A549 (cell line): Measurements from ENCODE around the gene SLC25A48. TPM values are rescaled to one million over a fixed set of nuclear protein-coding genes. Genes with fewer than 3 reads are reported as not detected.

ENCODE experiments used
- ATAC-seq, 2 experiments: fragments of 200-7000 bp in 1 of 2; fragments of >200 bp in 1 of 2; cut with Nextera tagmentation in 1 of 2; cut with Tn5 transposase in 1 of 2; 3 replicates each; pipeline versions ENCODE4 v1.8.0 to v1.9.1; 2018 to 2020; ENCODE audit warnings: mild to moderate bottlenecking in 1 of 2, moderate library complexity in 1 of 2
- CTCF ChIA-PET: fragments of 300-600 bp; sonication (Branson Sonifier 250); formaldehyde crosslinking; extraction: SDS; loops from one replicate; lab custom pipeline; 2021; ENCODE audit warnings: antibody characterized with exemption, inconsistent platforms; lab: Yijun Ruan, JAX
- POLR2A ChIA-PET: fragments of 350-600 bp; formaldehyde crosslinking; extraction: SDS; loops from one replicate; lab custom pipeline; 2021; ENCODE audit warnings: antibody characterized with exemption, inconsistent platforms; lab: Yijun Ruan, JAX
- DNase-seq, 2 experiments: peaks; one replicate each; pipeline versions ENCODE4 v3.0.0 to v3.0.0-alpha.2; 2011 to 2016; ENCODE audit warnings: low read depth in 1 of 2, low spot score in 1 of 2
- FAIRE-seq: peaks from 2 replicates; lab custom pipeline; 2011; peaks lifted over from hg19 to GRCh38; lab: Jason Lieb, UNC
- H3K27ac ChIP-seq, 2 experiments: fragments of >200 bp; sonication (Bioruptor Twin); formaldehyde crosslinking; 3 replicates each; pipeline ENCODE4 v1.5.1; 2016 to 2017
- H3K4me1 ChIP-seq: fragments of >200 bp; sonication (Bioruptor Twin); formaldehyde crosslinking; 3 replicates; pipeline ENCODE4 v1.6.1; 2016
- H3K4me2 ChIP-seq: fragments of >200 bp; sonication (Bioruptor Twin); formaldehyde crosslinking; 3 replicates; pipeline ENCODE4 v1.6.1; 2016
- H3K4me3 ChIP-seq: fragments of >200 bp; sonication (Bioruptor Twin); formaldehyde crosslinking; 3 replicates; pipeline ENCODE4 v1.5.1; 2016
- H3K9me3 ChIP-seq: fragments of >200 bp; sonication (Bioruptor Twin); formaldehyde crosslinking; 3 replicates; pipeline ENCODE4 v1.6.1; 2016
- ATOH8 ChIP-seq: fragments of 250-450 bp; sonication (Bioruptor Pico); IDR thresholded peaks from 2 replicates; pipeline ENCODE4 v1.5.0; 2020; ENCODE audit warnings: low read depth, mild to moderate bottlenecking, moderate library complexity
- CBX8 ChIP-seq: fragments of 200-600 bp; sonication (generic); IDR thresholded peaks from 2 replicates; pipeline ENCODE4 v1.6.1; 2016
- CEBPB ChIP-seq, 2 experiments: fragments of >200 bp in 1 of 2; sonication (Bioruptor Twin) in 1 of 2; formaldehyde crosslinking in 1 of 2; IDR thresholded peaks; 2 replicates each; pipeline ENCODE4 v1.6.1; 2012 to 2016
- CHD4 ChIP-seq: fragments of 200-600 bp; sonication (generic); IDR thresholded peaks from 2 replicates; pipeline ENCODE4 v1.6.1; 2016; ENCODE audit warnings: antibody characterized with exemption, mild to moderate bottlenecking, borderline replicate concordance
- EHF ChIP-seq: fragments of 250-450 bp; sonication (Bioruptor Pico); IDR thresholded peaks from 2 replicates; pipeline ENCODE4 v1.5.0; 2020; ENCODE audit warnings: mild to moderate bottlenecking
- GATA3 ChIP-seq: IDR thresholded peaks from 2 replicates; pipeline ENCODE4 v1.6.1; 2012; ENCODE audit warnings: borderline replicate concordance
- HOXB5 ChIP-seq: fragments of 250-450 bp; sonication (Bioruptor Pico); IDR thresholded peaks from 2 replicates; pipeline ENCODE4 v1.5.0; 2020; ENCODE audit warnings: mild to moderate bottlenecking, moderate library complexity
- JUN ChIP-seq, 2 experiments: fragments of >200 bp; sonication (Bioruptor Twin); formaldehyde crosslinking; IDR thresholded peaks; 2 replicates in 1 of 2; 3 replicates in 1 of 2; pipeline ENCODE4 v1.6.1; 2016 to 2017
- JUNB ChIP-seq: fragments of >200 bp; sonication (Bioruptor Twin); formaldehyde crosslinking; IDR thresholded peaks from 2 replicates; pipeline ENCODE4 v1.6.1; 2016
- KDM1A ChIP-seq: fragments of 200-600 bp; sonication (generic); IDR thresholded peaks from 2 replicates; pipeline ENCODE4 v1.6.1; 2016; ENCODE audit warnings: low read depth, mild to moderate bottlenecking
- MAFK ChIP-seq: fragments of 450-650 bp; IDR thresholded peaks from 2 replicates; pipeline ENCODE4 v1.6.1; 2014; ENCODE audit not compliant: partially characterized antibody
- NFE2L2 ChIP-seq: fragments of 150-350 bp; conservative IDR thresholded peaks from 2 replicates; pipeline ENCODE4 v1.6.1; 2014; ENCODE audit warnings: low read length
- PBX3 ChIP-seq: IDR thresholded peaks from 2 replicates; pipeline ENCODE4 v1.6.1; 2012
- PHF8 ChIP-seq: fragments of 200-600 bp; sonication (generic); IDR thresholded peaks from 2 replicates; pipeline ENCODE4 v1.6.1; 2016; ENCODE audit warnings: low read depth, mild to moderate bottlenecking, antibody characterized with exemption, moderate library complexity, borderline replicate concordance
- POLR2A ChIP-seq: IDR thresholded peaks from 2 replicates; pipeline ENCODE4 v1.6.1; 2012; ENCODE audit warnings: mild to moderate bottlenecking, low read length
- RAD21 ChIP-seq, 2 experiments: fragments of >200 bp in 1 of 2; sonication (Bioruptor Twin) in 1 of 2; formaldehyde crosslinking in 1 of 2; IDR thresholded peaks in 1 of 2; conservative IDR thresholded peaks in 1 of 2; 2 replicates in 1 of 2; 3 replicates in 1 of 2; pipeline ENCODE4 v1.6.1; 2012 to 2018; ENCODE audit warnings: inconsistent platforms in 1 of 2
- RCOR1 ChIP-seq: fragments of 150-350 bp; IDR thresholded peaks from 2 replicates; pipeline ENCODE4 v1.6.1; 2014; ENCODE audit warnings: antibody characterized with exemption, low read length, low read depth
- RFX5 ChIP-seq: fragments of 450-650 bp; IDR thresholded peaks from 2 replicates; pipeline ENCODE4 v1.7.1; 2014; ENCODE audit warnings: antibody characterized with exemption, mild to moderate bottlenecking, moderate library complexity
- RNF2 ChIP-seq: fragments of 200-600 bp; sonication (generic); IDR thresholded peaks from 2 replicates; pipeline ENCODE4 v1.6.1; 2016; ENCODE audit warnings: low read depth, mild to moderate bottlenecking, antibody characterized with exemption, moderate library complexity, borderline replicate concordance
- USF2 ChIP-seq: fragments of 450-650 bp; IDR thresholded peaks from 2 replicates; pipeline ENCODE4 v1.6.1; 2014; ENCODE audit warnings: antibody characterized with exemption
- ZFP36 ChIP-seq: fragments of 450-650 bp; IDR thresholded peaks from 2 replicates; pipeline ENCODE4 v1.6.1; 2014; ENCODE audit warnings: borderline replicate concordance; ENCODE audit not compliant: partially characterized antibody
- WGBS: methylation state at CpG from one replicate; pipeline ENCODE4 v1.1.6; 2017; ENCODE audit errors: missing lambda C conversion rate; 5-methylcytosine and 5-hydroxymethylcytosine counted together
- polyA plus RNA-seq, 4 experiments: library from polyadenylated mRNA; depleted of rRNA in 3 of 4; stranded (reverse); fragments of >200 nt; fragmentation: RNase III in 1 of 4; extraction: RNeasy Plus Mini Kit Qiagen cat#74134 plus additional on column Dnase treatment in 1 of 4; gene quantifications; 2 replicates in 3 of 4; 3 replicates in 1 of 4; pipeline ENCODE4 v1.2.3, GENCODE V29; 2011 to 2017

Gene SLC25A48
- polyA plus RNA-seq, 2 of the 4 experiments (the other 2 are of a cell fraction) = 0.18 TPM; not detected in 1

GRCh38 chr5:135905144-135905543 is 70.7 kb downstream of the SLC25A48 start:
- no peak for TF ChIP-seq EHF
- TF ChIP-seq JUNB = no peak
- no peak for TF ChIP-seq PBX3
- no peak for TF ChIP-seq JUN (IDR thresholded peaks at IDR 0.05)
- no peak for TF ChIP-seq MAFK
- no peak for TF ChIP-seq RFX5
- TF ChIP-seq RCOR1 = no peak
- TF ChIP-seq USF2 = no peak
- TF ChIP-seq POLR2A = no peak
- no peak for TF ChIP-seq CEBPB (IDR thresholded peaks at IDR 0.05)
- no peak for TF ChIP-seq KDM1A
- no peak for TF ChIP-seq NFE2L2
- TF ChIP-seq HOXB5 = no peak
- no peak for TF ChIP-seq ATOH8 (CRISPR knock-in tag)
- no peak for TF ChIP-seq RNF2
- TF ChIP-seq RAD21 (conservative IDR thresholded peaks at IDR 0.05 in 1 of 2, IDR thresholded peaks at IDR 0.05 in 1 of 2) = no peak
- no peak for TF ChIP-seq CHD4
- Histone ChIP-seq H3K4me1 (no peaks in the 10 kb centered on the region), H3K9me3 (peaks cover 11% of the 10 kb centered on the region; the same call in 1 of the 3 replicates), H3K27ac (no peak overlapping the region), H3K4me3 (no peak overlapping the region), H3K4me2 (no peak overlapping the region)
- FAIRE-seq = no peak
- ChIA-PET POLR2A (no interaction called here), CTCF (interaction anchor here (0.8 to 1.0 kb wide), 3 partner anchors 13 to 307 kb away, joined by 3 to 6 read pairs (median 4); no protein-coding TSS in a partner anchor)
- WGBS = 6% methylated on average over 1 of the region's 1 CpG
- no peak for DNase-seq
- ATAC-seq = no peak

- FAIRE-seq (peak; percentile 61), ATAC-seq (no peak), DNase-seq (no peak)
- no peak for TF ChIP-seq GATA3
- TF ChIP-seq RFX5 = no peak
- peak; percentile 76 for TF ChIP-seq ZFP36
- TF ChIP-seq CBX8 = peak; percentile 99
- peak; percentile 99 for TF ChIP-seq RNF2
- TF ChIP-seq PHF8 = no peak
- POLR2A ChIA-PET = interaction anchor here (1.0 kb wide), 1 partner anchor 220 kb away, joined by 3 read pairs; no protein-coding TSS in a partner anchor
- Histone ChIP-seq H3K4me3 (no peak overlapping the region), H3K9me3 (0 out of 3 replicates have a peak, but pooled peaks cover 2% of the 10 kb centered on the region), H3K27ac (no peak overlapping the region), H3K4me2 (no peak overlapping the region), H3K4me1 (no peaks in the 10 kb centered on the region)
- CTCF ChIA-PET = interaction anchor here (1.0 kb wide), 2 partner anchors 17 to 26 kb away, joined by 4 to 5 read pairs; no protein-coding TSS in a partner anchor
- 4% methylated on average over 4 of the region's 4 CpGs for WGBS
Observed at GRCh38 chr5:135913713-135914626, 79.5 kb downstream of the SLC25A48 start.
